Activated CD4-positive, alpha-beta T cell treated with anti-CD3 and anti-CD28 coated beads, Interleukin-2, amount 50 U/mL, for 16 hours (primary cell): Measurements from ENCODE around the gene ARFRP1.

Source experiments
- DNase-seq: peaks from one replicate; pipeline ENCODE4 v3.0.0-alpha.2; 2020

Gene ARFRP1

GRCh38 chr20:63701329-63702035 is 6.3 kb downstream of the ARFRP1 start:
- no peak for DNase-seq

GRCh38 chr20:63701051-63701328 is 6.8 kb downstream of the ARFRP1 start:
- DNase-seq, result no peak

GRCh38 chr20:63700199-63701050 is 7.4 kb downstream of the ARFRP1 start:
- DNase-seq, result no peak

- DNase-seq, result no peak
These were observed 8.1 kb downstream of the ARFRP1 start for GRCh38 chr20:63699466-63700198.

GRCh38 chr20:63698739-63699465 is 8.9 kb downstream of the ARFRP1 start:
- DNase-seq, result peak; percentile 58

- no peak for DNase-seq
These were observed 9.8 kb downstream of the ARFRP1 start for GRCh38 chr20:63697868-63698545.

- no peak for DNase-seq
These were observed 10.4 kb downstream of the ARFRP1 start for GRCh38 chr20:63697357-63697867.

GRCh38 chr20:63696628-63697356 is 11.0 kb downstream of the ARFRP1 start, which contains the start of gene TNFRSF6B:
TSS of gene TNFRSF6B (plus strand) at chr20:63696652. CDS start at chr20:63696768, 116 bp downstream.
- DNase-seq, result peak; percentile 22

- no peak for DNase-seq
These were observed 11.5 kb downstream of the ARFRP1 start for GRCh38 chr20:63696306-63696627.

- DNase-seq, result no peak
These were observed 12.1 kb downstream of the ARFRP1 start for GRCh38 chr20:63695424-63696305.

- no peak for DNase-seq
These were observed 13.0 kb downstream of the ARFRP1 start for GRCh38 chr20:63694584-63695423.

GRCh38 chr20:63693733-63694583 is 13.8 kb downstream of the ARFRP1 start:
- no peak for DNase-seq

GRCh38 chr20:63693083-63693732 is 14.6 kb downstream of the ARFRP1 start:
- DNase-seq, result no peak

- no peak for DNase-seq
These were observed 15.2 kb downstream of the ARFRP1 start for GRCh38 chr20:63692436-63693082.

GRCh38 chr20:63691711-63692435 is 15.9 kb downstream of the ARFRP1 start:
- no peak for DNase-seq

- DNase-seq, result no peak
These were observed 16.7 kb downstream of the ARFRP1 start for GRCh38 chr20:63690898-63691710.
